Transverse colon (tissue), 4 donors: ENCODE measurements around the gene NECTIN1. TPM values are rescaled to one million over a fixed set of nuclear protein-coding genes. Genes with fewer than 3 reads are reported as not detected.

ENCODE experiments used
- DNase-seq: peaks from one replicate; pipeline ENCODE4 v3.0.0-alpha.2; 2019
- H3K27ac ChIP-seq, 4 donors: fragments of 200-600 bp; sonication (generic); 2 replicates each; pipeline ENCODE4 v1.5.1; 2016 to 2018; ENCODE audit warnings: inconsistent platforms in 4 of 4
- H3K27me3 ChIP-seq: fragments of 200-600 bp; sonication (generic); 2 replicates; pipeline ENCODE4 v1.5.1; 2017; ENCODE audit warnings: inconsistent platforms
- H3K36me3 ChIP-seq, 4 donors: fragments of 200-600 bp; sonication (generic); 2 replicates each; pipeline ENCODE4 v1.5.1; 2017 to 2019; ENCODE audit warnings: inconsistent platforms in 4 of 4
- H3K4me1 ChIP-seq, 4 donors: fragments of 200-600 bp; sonication (generic); 2 replicates each; pipeline ENCODE4 v1.5.1; 2017 to 2020; ENCODE audit warnings: inconsistent platforms in 4 of 4
- H3K4me3 ChIP-seq, 4 donors: fragments of 200-600 bp; sonication (generic); 1 replicate in 1 of 4; 2 replicates in 3 of 4; pipeline versions ENCODE4 v1.5.1 to v1.6.1; 2017 to 2019; ENCODE audit warnings: inconsistent platforms in 4 of 4
- H3K9me3 ChIP-seq, 2 donors: fragments of 200-600 bp; sonication (generic); 2 replicates each; pipeline ENCODE4 v1.5.1; 2017 to 2019; ENCODE audit warnings: inconsistent platforms in 2 of 2
- CTCF ChIP-seq, 5 experiments: fragments of 200-600 bp in 3 of 5; fragments of 450-650 bp in 2 of 5; sonication (generic) in 3 of 5; IDR thresholded peaks; 1 replicate in 2 of 5; 2 replicates in 3 of 5; pipeline ENCODE4 v1.5.1; 2016 to 2017; ENCODE audit warnings: antibody characterized with exemption in 5 of 5, inconsistent platforms in 3 of 5, mild to moderate bottlenecking in 2 of 5, moderate library complexity in 1 of 5
- EP300 ChIP-seq: sonication (generic); formaldehyde crosslinking; IDR thresholded peaks from one replicate; pipeline ENCODE4 v1.6.1; 2017; ENCODE audit warnings: antibody characterized with exemption, low read depth
- POLR2A ChIP-seq: fragments of 450-650 bp; IDR thresholded peaks from one replicate; pipeline ENCODE4 v1.6.1; 2016; ENCODE audit warnings: antibody characterized with exemption, mild to moderate bottlenecking, moderate library complexity
- POLR2AphosphoS5 ChIP-seq, 3 donors: sonication (generic); formaldehyde crosslinking; IDR thresholded peaks; one replicate each; pipeline ENCODE4 v1.6.1; 2016; ENCODE audit warnings: antibody characterized with exemption in 3 of 3
- WGBS, 2 donors: methylation state at CpG; one replicate each; pipeline ENCODE4 v1.1.5; 2018; ENCODE audit warnings: low coverage in 1 of 2; 5-methylcytosine and 5-hydroxymethylcytosine counted together
- in situ Hi-C, 4 donors: fragments of 200-750 bp; cut with MboI; loops; one replicate each; pipeline versions ENCODE4 v1.15.0 to v1.15.1; 2017; ENCODE audit warnings: low sequenced_read_pairs in 3 of 4, low pct_ligation_motif_present in 1 of 4, low pct_unique_long_range_greater_than_20kb in 1 of 4
- intact Hi-C: fragments of 100-400 bp; cut with DNase I; formaldehyde crosslinking; loops from one replicate; pipeline ENCODE4 v1.15.1; 2023; ENCODE audit warnings: low total_unique reads
- total RNA-seq, 4 donors: library from RNA; depleted of rRNA; stranded (reverse); fragments of >200 nt; gene quantifications; one replicate each; pipeline ENCODE4 v1.1.0, GENCODE V29; 2016

The NECTIN1 gene
- total RNA-seq, 4 donors from 2014 or later, result 11.0 to 71.2 (median 12.6) TPM

DNA sequence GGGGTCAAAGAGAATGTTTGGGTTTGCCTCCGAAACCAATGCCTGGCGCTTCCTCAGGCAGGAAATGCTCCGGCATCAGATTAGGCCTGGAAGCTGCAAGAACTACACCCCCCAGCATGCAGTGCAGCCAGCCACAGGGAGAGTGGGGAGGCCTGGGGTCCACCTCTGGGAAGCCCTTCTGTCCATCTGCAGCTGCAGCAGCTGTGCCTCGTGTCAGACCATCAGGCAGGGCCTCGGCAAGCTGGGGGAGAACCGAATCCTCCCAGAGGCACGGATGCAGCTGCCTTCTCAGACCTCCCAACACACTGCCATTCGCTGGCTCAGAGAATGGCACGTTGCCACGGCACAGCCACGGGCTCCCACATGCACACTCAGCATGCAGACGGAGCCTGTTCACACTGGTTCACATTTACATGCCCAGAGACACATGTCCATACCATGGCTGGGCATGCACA, 57.4 kb downstream of the NECTIN1 start:
- H3K9me3 ChIP-seq, result no peaks in the 10 kb centered on the region
- in situ Hi-C loops, result loop anchor here (10.0 to 25.0 kb wide), 3 partner anchors 63 to 441 kb away; no protein-coding TSS in a partner anchor
- DNase-seq, result no peak
- 48% methylated on average over 12 of the region's 12 CpGs; no CpG with 5 or more reads in 1 of the 2 donors for WGBS, 2 donors
- no peak overlapping the region for H3K4me3 ChIP-seq
- H3K4me1 ChIP-seq, result peaks cover 0 to 16% (median 8%) of the 10 kb centered on the region in 4 donors
- TF ChIP-seq EP300 (no peak), POLR2A (no peak)
- H3K36me3 ChIP-seq, result peaks cover 0 to 6% (median 0%) of the 10 kb centered on the region in 4 donors
- intact Hi-C loops, result no loop called here
- peak overlapping the region in 1 of 4 donors; percentile 42 for H3K27ac ChIP-seq
- H3K27me3 ChIP-seq, result no peaks in the 10 kb centered on the region

DNA sequence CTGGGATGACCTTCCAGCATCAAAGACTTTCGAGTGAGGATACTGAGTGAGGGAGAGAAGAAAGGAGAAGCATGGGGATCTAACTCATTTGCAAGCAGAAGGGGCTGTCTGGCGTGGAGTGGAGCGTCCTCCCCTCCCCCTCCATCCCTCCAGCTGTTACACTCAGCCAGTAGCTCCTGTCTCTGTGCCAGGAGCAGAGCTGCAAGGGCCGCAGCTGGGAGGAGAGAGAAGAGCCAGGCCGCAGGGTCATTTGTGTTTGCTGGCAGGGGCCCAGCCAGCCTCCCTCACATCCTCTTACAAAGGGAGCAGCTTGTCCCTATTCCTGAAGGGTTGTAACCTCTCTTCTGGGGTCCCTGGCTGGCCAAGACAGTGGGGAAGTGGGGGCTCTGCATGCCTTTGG, 57.9 kb downstream of the NECTIN1 start:
- Histone ChIP-seq H3K4me3 (no peak overlapping the region), H3K27me3 (no peaks in the 10 kb centered on the region), H3K36me3 (peaks cover 0 to 1% (median 0%) of the 10 kb centered on the region in 4 donors), H3K27ac (peak overlapping the region in 1 of 4 donors; percentile 42), H3K9me3 (no peaks in the 10 kb centered on the region), H3K4me1 (peaks cover 0 to 16% (median 8%) of the 10 kb centered on the region in 4 donors)
- WGBS, 2 donors, result 67% methylated on average over 5 of the region's 5 CpGs; no CpG with 5 or more reads in 1 of the 2 donors
- DNase-seq, result peak; percentile 52
- in situ Hi-C loops, result loop anchor here (10.0 to 25.0 kb wide), 3 partner anchors 64 to 441 kb away; no protein-coding TSS in a partner anchor
- TF ChIP-seq CTCF (IDR thresholded peaks at IDR 0.05) (no peak), POLR2A (no peak), POLR2AphosphoS5 (IDR thresholded peaks at IDR 0.05) (no peak), EP300 (no peak)
- intact Hi-C loops, result no loop called here

GRCh38 chr11:119669487-119669886, 59.5 kb downstream of the NECTIN1 start:
- in situ Hi-C loops, result loop anchor here in 3 of 4 donors (25.0 kb wide), 2 partner anchors 418 to 443 kb away; no protein-coding TSS in a partner anchor
- DNase-seq, result no peak
- Histone ChIP-seq H3K4me1 (peaks cover 0 to 16% (median 8%) of the 10 kb centered on the region in 4 donors), H3K27ac (no peak overlapping the region), H3K36me3 (no peaks in the 10 kb centered on the region), H3K9me3 (no peaks in the 10 kb centered on the region), H3K27me3 (no peaks in the 10 kb centered on the region), H3K4me3 (no peak overlapping the region)
- intact Hi-C loops, result no loop called here
- 77% methylated on average over 5 of the region's 5 CpGs; no CpG with 5 or more reads in 1 of the 2 donors for WGBS, 2 donors
- no peak for TF ChIP-seq EP300
- TF ChIP-seq POLR2A, result no peak
- TF ChIP-seq CTCF (IDR thresholded peaks at IDR 0.05), result no peak
- TF ChIP-seq POLR2AphosphoS5 (IDR thresholded peaks at IDR 0.05), result no peak

- 95% methylated on average over 1 of the region's 1 CpG; no CpG with 5 or more reads in 1 of the 2 donors for WGBS, 2 donors
- Histone ChIP-seq H3K27me3 (no peaks in the 10 kb centered on the region), H3K9me3 (no peaks in the 10 kb centered on the region), H3K36me3 (no peaks in the 10 kb centered on the region), H3K4me1 (peaks cover 0 to 16% (median 8%) of the 10 kb centered on the region in 4 donors), H3K27ac (no peak overlapping the region), H3K4me3 (no peak overlapping the region)
- in situ Hi-C loops, result loop anchor here in 3 of 4 donors (25.0 kb wide), 2 partner anchors 419 to 444 kb away; no protein-coding TSS in a partner anchor
- TF ChIP-seq POLR2A (no peak), EP300 (no peak), POLR2AphosphoS5 (IDR thresholded peaks at IDR 0.05) (no peak), CTCF (IDR thresholded peaks at IDR 0.05) (no peak)
- intact Hi-C loops, result no loop called here
- no peak for DNase-seq
These were observed 60.3 kb downstream of the NECTIN1 start for GRCh38 chr11:119668676-119669075.
